GM19324 (cell line): ENCODE measurements around the gene TBL1X.
A peak's percentile ranks its signal among the peaks of the same experiment; 100 is the strongest.

Experiments used
- ATAC-seq: cut with Tn5 transposase; IDR thresholded peaks from one replicate; pipeline ENCODE4 v1.9.1; 2021; ENCODE audit warnings: mild to moderate bottlenecking, moderate library complexity; ENCODE audit not compliant: unreplicated experiment, low FRiP score

Gene TBL1X

GRCh38 chrX:9611436-9612145 lies 146.7 kb downstream of the TBL1X start:
- ATAC-seq = no peak

GRCh38 chrX:9612146-9612505 lies 147.3 kb downstream of the TBL1X start:
- ATAC-seq = no peak

- no peak for ATAC-seq
These were observed 149.2 kb downstream of the TBL1X start for GRCh38 chrX:9614016-9614415.

GRCh38 chrX:9619133-9619532 lies 154.3 kb downstream of the TBL1X start:
- no peak for ATAC-seq

- ATAC-seq = no peak
These were observed 154.7 kb downstream of the TBL1X start for GRCh38 chrX:9619581-9619980.

- no peak for ATAC-seq
These were observed 157.3 kb downstream of the TBL1X start for GRCh38 chrX:9622128-9622527.

GRCh38 chrX:9626379-9626778 lies 161.5 kb downstream of the TBL1X start:
- no peak for ATAC-seq

- ATAC-seq = no peak
These were observed 163.1 kb downstream of the TBL1X start for GRCh38 chrX:9627922-9628321.

- no peak for ATAC-seq
These were observed 164.1 kb downstream of the TBL1X start for GRCh38 chrX:9628779-9629493.

GRCh38 chrX:9634551-9634950 lies 169.7 kb downstream of the TBL1X start:
- ATAC-seq = no peak

GRCh38 chrX:9635368-9635767 lies 170.5 kb downstream of the TBL1X start:
- no peak for ATAC-seq

GRCh38 chrX:9635803-9636202 lies 170.9 kb downstream of the TBL1X start:
- ATAC-seq = no peak

GRCh38 chrX:9638871-9639270 lies 174.0 kb downstream of the TBL1X start:
- no peak for ATAC-seq

GRCh38 chrX:9642270-9642995 lies 177.6 kb downstream of the TBL1X start:
- no peak for ATAC-seq

GRCh38 chrX:9643807-9644206 lies 178.9 kb downstream of the TBL1X start:
- no peak for ATAC-seq

GRCh38 chrX:9644335-9644734 lies 179.5 kb downstream of the TBL1X start:
- peak; percentile 68 for ATAC-seq

- no peak for ATAC-seq
These were observed 181.8 kb downstream of the TBL1X start for GRCh38 chrX:9646471-9647224.

GRCh38 chrX:9647431-9647830 lies 182.6 kb downstream of the TBL1X start:
- ATAC-seq = no peak

- ATAC-seq = no peak
These were observed 185.2 kb downstream of the TBL1X start for GRCh38 chrX:9650091-9650490.

GRCh38 chrX:9651737-9652136 lies 186.9 kb downstream of the TBL1X start:
- ATAC-seq = no peak

- no peak for ATAC-seq
These were observed 190.1 kb downstream of the TBL1X start for GRCh38 chrX:9654929-9655328.
